ENCODE measurements around the gene TMEM109. TPM values are rescaled to one million over a fixed set of nuclear protein-coding genes. Genes with fewer than 3 reads are reported as not detected.

TMEM109 gene
- total and polyA plus RNA-seq, 9 of the 15 experiments (the other 6 are each of a cell fraction or from before 2014, with no cell fraction given): 9.2 to 71.3 (median 30.5) TPM

- TF ChIP-seq ZNF639 (CRISPR knock-in tag; conservative IDR thresholded peaks at IDR 0.05 in 1 of 2, IDR thresholded peaks at IDR 0.05 in 1 of 2) (no peak), CUX1 (CRISPR knock-in tag; IDR thresholded peaks at IDR 0.05) (no peak), SIN3A (IDR thresholded peaks at IDR 0.05; ENCODE audit: borderline replicate concordance in 2 of 2, control insufficient read depth in 1 of 2, low read depth in 2 of 2, low read length in 2 of 2) (no peak), TRIM28 (IDR thresholded peaks at IDR 0.05) (no peak), ZNF583 (CRISPR knock-in tag; IDR thresholded peaks at IDR 0.05) (no peak), ATF4 (CRISPR knock-in tag; IDR thresholded peaks at IDR 0.05) (no peak), HNRNPK (IDR thresholded peaks at IDR 0.05; ENCODE audit: low read depth, low read length, poor library complexity, severe bottlenecking) (no peak), KDM5B (IDR thresholded peaks at IDR 0.05; ENCODE audit: insufficient replicate concordance, low read depth, low read length) (no peak), GATAD2B (IDR thresholded peaks at IDR 0.05; ENCODE audit: borderline replicate concordance) (0 out of 2 replicates have a peak, but pooled peaks have one; percentile 53), ARID2 (IDR thresholded peaks at IDR 0.05) (no peak), THRB (CRISPR knock-in tag; conservative IDR thresholded peaks at IDR 0.05) (no peak), ARHGAP35 (IDR thresholded peaks at IDR 0.05; ENCODE audit: partially characterized antibody) (no peak), ZEB2 (IDR thresholded peaks at IDR 0.05) (peak; percentile 48; the same call in 1 of the 2 replicates), HDAC3 (IDR thresholded peaks at IDR 0.05; ENCODE audit: borderline replicate concordance, partially characterized antibody) (no peak), PML (IDR thresholded peaks at IDR 0.05; ENCODE audit: low read length) (no peak; the same call in 1 of the 2 replicates), FOXP4 (CRISPR knock-in tag; IDR thresholded peaks at IDR 0.05; ENCODE audit: borderline replicate concordance) (no peak)
Measured at GRCh38 chr11:60891103-60891741, 22.7 kb upstream of the TMEM109 start (continued).

Measured in K562 (cell line).